K562 (cell line): ENCODE results near the gene SAMD3. TPM values are rescaled to one million over a fixed set of nuclear protein-coding genes. Genes with fewer than 3 reads are reported as not detected.

Experiments used
- ATAC-seq: fragments of 200-7000 bp; cut with Tn5 transposase; 3 replicates; pipeline ENCODE4 v1.9.1; 2020; ENCODE audit warnings: moderate library complexity
- BruUV-seq: library from RNA; stranded (reverse); fragments of 400-500 nt; replicated peaks from 2 replicates; lab custom pipeline; 2021; lab: Mats Ljungman, UMichigan
- CTCF ChIA-PET: fragments of 300-600 bp; formaldehyde crosslinking; extraction: SDS; loops from one replicate; lab custom pipeline; 2021; ENCODE audit warnings: low intra/inter-chr PET ratio; lab: Yijun Ruan, JAX
- POLR2A ChIA-PET: fragments of 300-600, 350-650 bp; sonication (Branson Sonifier 250); formaldehyde crosslinking; extraction: SDS; loops from one replicate; lab custom pipeline; 2021; ENCODE audit warnings: antibody characterized with exemption, inconsistent platforms; lab: Yijun Ruan, JAX
- DNase-seq, 4 experiments: peaks; one replicate each; pipeline versions ENCODE4 v3.0.0 to v3.0.0-alpha.2; 2011 to 2018; ENCODE audit warnings: low spot score in 3 of 4, mixed read lengths in 3 of 4; ENCODE audit errors: extremely low read depth in 1 of 4
- FAIRE-seq: peaks from 2 replicates; lab custom pipeline; 2011; peaks lifted over from hg19 to GRCh38; lab: Jason Lieb, UNC
- H2AFZ ChIP-seq: 2 replicates; pipeline ENCODE4 v1.6.0; 2011; ENCODE audit warnings: low read depth, low read length, control low read depth, inconsistent platforms
- H3K27ac ChIP-seq: fragments of 200-600 bp; 3 replicates; pipeline ENCODE4 v1.8.0; 2011; ENCODE audit warnings: low read depth, mild to moderate bottlenecking, control low read depth, inconsistent platforms, low read length, moderate library complexity, mixed read lengths; ENCODE audit errors: extremely low read depth
- H3K27me3 ChIP-seq, 2 experiments: fragments of 300-600 bp in 1 of 2; 2 replicates in 1 of 2; 3 replicates in 1 of 2; pipeline versions ENCODE4 v1.6.0 to v1.8.0; 2011; ENCODE audit warnings: inconsistent platforms in 2 of 2, low read length in 2 of 2, mild to moderate bottlenecking in 1 of 2, mixed read lengths in 1 of 2, moderate library complexity in 1 of 2; ENCODE audit not compliant: control insufficient read depth in 2 of 2, insufficient read depth in 2 of 2
- H3K36me3 ChIP-seq: fragments of 300-600 bp; 3 replicates; pipeline ENCODE4 v1.8.0; 2011; ENCODE audit warnings: mild to moderate bottlenecking, low read length, inconsistent platforms; ENCODE audit not compliant: control insufficient read depth, insufficient read depth
- H3K4me1 ChIP-seq, 2 experiments: fragments of 200-600 bp in 1 of 2; replicated peaks in 1 of 2; 2 replicates in 1 of 2; 3 replicates in 1 of 2; pipeline versions ENCODE4 v1.5.1 to v1.8.0; 2011; ENCODE audit warnings: inconsistent platforms in 2 of 2, low read length in 2 of 2, mild to moderate bottlenecking in 1 of 2, mixed read lengths in 1 of 2, moderate library complexity in 1 of 2; ENCODE audit not compliant: control insufficient read depth in 2 of 2, insufficient read depth in 2 of 2
- H3K4me2 ChIP-seq: 2 replicates; pipeline ENCODE4 v1.6.1; 2011; ENCODE audit warnings: low read length, control low read depth, inconsistent platforms, mixed read lengths; ENCODE audit not compliant: insufficient read depth
- H3K4me3 ChIP-seq: fragments of 200-600 bp; sonication (generic), shearing (Covaris generic); 2 replicates; pipeline ENCODE4 v1.5.1; 2016; ENCODE audit warnings: control low read depth, inconsistent platforms
- H3K79me2 ChIP-seq: fragments of 200-600 bp; 3 replicates; pipeline ENCODE4 v1.8.0; 2011; ENCODE audit warnings: low read length, inconsistent platforms; ENCODE audit not compliant: control insufficient read depth, insufficient read depth
- H3K9ac ChIP-seq, 2 experiments: 2 replicates each; pipeline versions ENCODE4 v1.6.0 to v1.6.1; 2011; ENCODE audit warnings: low read depth in 2 of 2, low read length in 2 of 2, control low read depth in 1 of 2, inconsistent platforms in 1 of 2, mild to moderate bottlenecking in 1 of 2, mixed read lengths in 1 of 2; ENCODE audit not compliant: insufficient read depth in 1 of 2
- H3K9me1 ChIP-seq: one replicate; pipeline ENCODE4 v1.6.0; 2011; ENCODE audit warnings: inconsistent platforms, mild to moderate bottlenecking, low read length, moderate library complexity; ENCODE audit not compliant: control insufficient read depth, insufficient read depth
- H3K9me3 ChIP-seq: replicated peaks from 2 replicates; pipeline ENCODE4 v1.5.1; 2011; ENCODE audit warnings: low read depth, low read length, inconsistent platforms; ENCODE audit not compliant: control insufficient read depth, insufficient read depth
- H4K20me1 ChIP-seq: replicated peaks from 2 replicates; pipeline ENCODE4 v1.6.1; 2011; ENCODE audit warnings: low read length, inconsistent platforms, mixed read lengths; ENCODE audit not compliant: control insufficient read depth, insufficient read depth
- AFF1 ChIP-seq, 2 experiments: fragments of 450-650 bp; IDR thresholded peaks; 2 replicates each; pipeline ENCODE4 v1.6.1; 2018; ENCODE audit warnings: mild to moderate bottlenecking in 2 of 2, low read depth in 1 of 2; ENCODE audit not compliant: partially characterized antibody in 2 of 2
- ESRRA ChIP-seq: fragments of 450-650 bp; IDR thresholded peaks from 2 replicates; pipeline ENCODE4 v1.6.1; 2014; ENCODE audit warnings: low read depth, mild to moderate bottlenecking, moderate library complexity, borderline replicate concordance
- ETV5 ChIP-seq: sonication (generic); formaldehyde crosslinking; IDR thresholded peaks from 2 replicates; pipeline ENCODE4 v1.4.0; 2020; ENCODE audit warnings: low read depth, mild to moderate bottlenecking, missing genetic modification reagents
- FOXK2 ChIP-seq, 2 experiments: fragments of 450-650 bp; IDR thresholded peaks in 1 of 2; conservative IDR thresholded peaks in 1 of 2; 2 replicates each; pipeline ENCODE4 v1.6.1; 2016; ENCODE audit warnings: low read depth in 2 of 2, mild to moderate bottlenecking in 1 of 2
- GTF2F1 ChIP-seq: IDR thresholded peaks from 2 replicates; pipeline ENCODE4 v1.6.1; 2011; ENCODE audit warnings: low read depth, low read length, improper control_type of control experiment
- IRF9 ChIP-seq: fragments of 450-650 bp; IDR thresholded peaks from 2 replicates; pipeline ENCODE4 v1.6.1; 2016; ENCODE audit warnings: missing biosample characterization, missing genetic modification characterization
- MTA1 ChIP-seq: fragments of 450-650 bp; IDR thresholded peaks from 2 replicates; pipeline ENCODE4 v1.6.1; 2017; ENCODE audit warnings: borderline replicate concordance
- NCOA2 ChIP-seq, 2 experiments: fragments of 450-650 bp; IDR thresholded peaks; 2 replicates each; pipeline ENCODE4 v1.6.1; 2018; ENCODE audit warnings: mild to moderate bottlenecking in 2 of 2, moderate library complexity in 1 of 2; ENCODE audit not compliant: partially characterized antibody in 2 of 2
- RBM14 ChIP-seq: fragments of 200-400 bp; formaldehyde crosslinking; IDR thresholded peaks from 2 replicates; pipeline ENCODE4 v1.6.1; 2018; ENCODE audit warnings: low read depth, mild to moderate bottlenecking, low read length, moderate library complexity, borderline replicate concordance; ENCODE audit not compliant: insufficient read depth
- RCOR1 ChIP-seq, 2 experiments: IDR thresholded peaks; 2 replicates each; pipeline ENCODE4 v1.6.1; 2012; ENCODE audit warnings: low read depth in 2 of 2, low read length in 2 of 2, borderline replicate concordance in 1 of 2, improper control_type of control experiment in 1 of 2
- SMARCE1 ChIP-seq: fragments of 450-650 bp; IDR thresholded peaks from 2 replicates; pipeline ENCODE4 v1.7.1; 2016; ENCODE audit warnings: mild to moderate bottlenecking
- TAF9B ChIP-seq: fragments of 450-650 bp; IDR thresholded peaks from 2 replicates; pipeline ENCODE4 v1.6.1; 2018; ENCODE audit warnings: mild to moderate bottlenecking; ENCODE audit not compliant: partially characterized antibody
- TCF7 ChIP-seq: sonication (generic); IDR thresholded peaks from 2 replicates; pipeline ENCODE4 v1.6.1; 2016; ENCODE audit warnings: antibody characterized with exemption, borderline replicate concordance
- TEAD1 ChIP-seq, 2 experiments: fragments of 450-650 bp in 1 of 2; sonication (generic) in 1 of 2; formaldehyde crosslinking; IDR thresholded peaks; 2 replicates each; pipeline versions ENCODE4 v1.4.0 to v1.8.0; 2020 to 2022; ENCODE audit warnings: mild to moderate bottlenecking in 2 of 2, missing genetic modification reagents in 1 of 2
- THRB ChIP-seq: fragments of 450-650 bp; formaldehyde crosslinking; conservative IDR thresholded peaks from 2 replicates; pipeline ENCODE4 v1.4.0; 2022; ENCODE audit warnings: mild to moderate bottlenecking, missing genetic modification characterization
- ZNF75A ChIP-seq: fragments of 450-650 bp; formaldehyde crosslinking; IDR thresholded peaks from 2 replicates; pipeline ENCODE4 v1.4.0; 2020; ENCODE audit warnings: mild to moderate bottlenecking
- ZNF780A ChIP-seq: fragments of 250-450 bp; sonication (Bioruptor Pico); IDR thresholded peaks from 2 replicates; pipeline ENCODE4 v1.5.0; 2021; ENCODE audit warnings: mild to moderate bottlenecking
- WGBS: fragments of 100-300 bp; shearing (Covaris generic); methylation state at CpG from one replicate; pipeline ENCODE4 v1.1.6; 2016; ENCODE audit warnings: low coverage, mixed read lengths; ENCODE audit not compliant: insufficient coverage; ENCODE audit errors: missing lambda C conversion rate; 5-methylcytosine and 5-hydroxymethylcytosine counted together
- in situ Hi-C: fragments of 300-500 bp; cut with MboI; formaldehyde crosslinking; loops from 4 replicates; pipeline ENCODE4 v1.15.0; 2018; ENCODE audit warnings: inconsistent platforms, mixed read lengths
- intact Hi-C: fragments of 100-400 bp; cut with micrococcal nuclease; formaldehyde crosslinking; loops from 2 replicates; pipeline ENCODE4 v1.14.2; 2022
- polyA plus RNA-seq, 8 experiments: library from polyadenylated mRNA; depleted of rRNA in 4 of 8; stranded (reverse) in 5 of 8; unstranded in 3 of 8; fragments of >200 nt; fragmentation: Nextera tagmentation in 2 of 8; fragmentation: Illumina TruSeq in 1 of 8; extraction: Ambion mirVana in 2 of 8; extraction: Trizol in 1 of 8; gene quantifications; 2 replicates each; pipeline versions ENCODE4 v1.2.1 to v1.2.3, GENCODE V29; 2011 to 2014; ENCODE audit warnings: inconsistent platforms in 1 of 8, missing spikeins in 1 of 8
- total RNA-seq, 7 experiments: library from RNA; depleted of rRNA in 6 of 7; stranded (reverse); fragments of >200 nt in 6 of 7; fragmentation: Illumina TruSeq in 2 of 7; extraction: Trizol in 2 of 7; gene quantifications; 2 replicates each; pipeline versions ENCODE4 v1.2.1 to v1.2.3, GENCODE V29; 2011 to 2021; ENCODE audit warnings: low replicate concordance in 1 of 7

SAMD3 gene
- total and polyA plus RNA-seq, 9 of the 15 experiments (the other 6 are each of a cell fraction or from before 2014, with no cell fraction given) = 0.03 to 0.21 (median 0.18) TPM; not detected in 5

GRCh38 chr6:130143709-130144108 lies 79.0 kb downstream of the SAMD3 start:
- DNase-seq = no peak
- Histone ChIP-seq H3K27ac (no peak overlapping the region), H3K4me1 (no peaks in the 10 kb centered on the region; a peak in 1 of 5 replicates), H3K79me2 (no peaks in the 10 kb centered on the region), H3K4me3 (no peak overlapping the region), H4K20me1 (no peaks in the 10 kb centered on the region), H3K36me3 (no peaks in the 10 kb centered on the region), H3K9ac (no peak overlapping the region), H3K4me2 (no peak overlapping the region), H3K9me1 (no peaks in the 10 kb centered on the region), H2AFZ (no peak overlapping the region), H3K9me3 (no peaks in the 10 kb centered on the region), H3K27me3 (no peaks in the 10 kb centered on the region; a peak in 1 of 5 replicates)
- ATAC-seq = no peak
- TF ChIP-seq RBM14 = no peak
- TF ChIP-seq ETV5 (CRISPR knock-in tag) = no peak
- TF ChIP-seq NCOA2 (IDR thresholded peaks at IDR 0.05; ENCODE audit: partially characterized antibody in 2 of 2) = no peak
- TF ChIP-seq IRF9 (tag) = no peak
- no peak for TF ChIP-seq AFF1 (IDR thresholded peaks at IDR 0.05; ENCODE audit: low read depth in 1 of 2, partially characterized antibody in 2 of 2)
- no peak for TF ChIP-seq TEAD1 (CRISPR knock-in tag; IDR thresholded peaks at IDR 0.05)
- TF ChIP-seq ZNF780A = no peak
- TF ChIP-seq THRB (CRISPR knock-in tag) = no peak
- no peak for TF ChIP-seq RCOR1 (IDR thresholded peaks at IDR 0.05; ENCODE audit: borderline replicate concordance in 1 of 2, low read depth in 2 of 2, low read length in 2 of 2)
- no peak for TF ChIP-seq GTF2F1
- no peak for TF ChIP-seq ESRRA
- TF ChIP-seq ZNF75A = no peak
- TF ChIP-seq MTA1 = no peak
- TF ChIP-seq TAF9B = no peak
- no peak for TF ChIP-seq FOXK2 (conservative IDR thresholded peaks at IDR 0.05 in 1 of 2, IDR thresholded peaks at IDR 0.05 in 1 of 2; ENCODE audit: low read depth in 2 of 2)
- no peak for TF ChIP-seq TCF7
- TF ChIP-seq SMARCE1 = no peak
- in situ Hi-C loops (no loop called here), intact Hi-C loops (no loop called here)
- ChIA-PET CTCF (no interaction called here), POLR2A (no interaction called here)
- no TSS peak for BruUV-seq
- WGBS = 16% methylated on average over 3 of the region's 3 CpGs
- no peak for FAIRE-seq
